Right lobe of liver (tissue), 4 donors: ENCODE measurements around the gene DYSF.

Source experiments
- POLR2A ChIP-seq: fragments of 450-650 bp; IDR thresholded peaks from one replicate; pipeline ENCODE4 v1.6.1; 2017; ENCODE audit warnings: antibody characterized with exemption, mild to moderate bottlenecking
- TF ChIP-seq, protein P1 (sequence below), 4 donors: fragments of 200-600 bp in 3 of 4; fragments of 450-650 bp in 1 of 4; IDR thresholded peaks; one replicate each; pipeline versions ENCODE4 v1.5.1 to v1.8.0; 2016 to 2022; ENCODE audit warnings: antibody characterized with exemption in 4 of 4, mild to moderate bottlenecking in 2 of 4
- donor health status: DM: no; HTN: no; CAD: no.
- donor health status: DM: no; HTN: no; CAD: no.
- donor health status: DM: no; HTN: yes; CAD: no.

DNA sequence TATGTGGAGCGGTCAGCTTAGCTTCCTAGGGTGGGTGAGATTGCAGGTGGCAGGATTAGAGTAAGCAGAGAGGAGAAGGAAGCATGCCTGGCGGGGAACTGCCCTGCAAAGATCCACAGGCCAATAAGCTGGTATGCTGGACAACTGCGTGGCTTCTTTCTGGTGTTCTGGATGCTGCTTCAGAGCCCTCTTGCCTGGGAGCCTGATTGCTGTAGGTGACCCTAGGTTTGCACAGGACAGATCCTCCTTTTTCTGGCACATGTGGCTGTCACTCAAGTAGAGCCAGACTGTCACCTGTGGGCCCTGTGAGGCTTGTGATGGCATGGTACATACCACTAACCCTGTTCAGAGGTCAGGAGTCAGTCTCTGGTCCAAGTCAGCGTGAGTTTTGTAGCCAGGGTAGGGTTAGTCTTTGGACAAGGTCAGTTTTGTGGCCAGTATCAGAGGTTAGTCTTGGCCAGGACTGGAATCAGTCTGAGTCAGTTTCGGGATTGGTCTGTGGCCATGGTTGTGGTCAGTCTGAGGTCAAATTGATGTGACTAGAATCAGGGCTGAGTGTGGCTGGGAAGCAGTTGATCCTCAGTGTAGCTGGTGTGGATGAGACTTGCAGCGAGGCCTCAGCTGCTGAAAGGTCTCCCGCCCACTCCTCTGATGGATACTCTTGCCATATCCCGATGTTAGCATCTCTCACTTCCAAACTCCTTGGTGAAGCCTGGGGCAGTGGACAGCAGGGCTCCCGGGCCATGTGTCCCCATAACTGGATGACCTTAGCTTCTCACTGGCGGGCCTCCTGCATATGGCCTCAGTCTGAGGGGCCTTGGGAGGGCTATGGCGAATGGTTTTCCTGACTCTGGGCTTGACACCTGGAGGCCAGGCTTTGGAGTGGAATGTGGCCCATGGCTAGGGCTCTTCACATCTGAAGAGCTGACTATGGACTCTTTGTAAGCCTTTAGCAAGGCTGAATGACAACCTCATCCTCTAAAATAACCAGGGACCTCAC is 260.5 kb downstream of the DYSF start:
- no peak for TF ChIP-seq POLR2A
- TF ChIP-seq, protein P1, sequence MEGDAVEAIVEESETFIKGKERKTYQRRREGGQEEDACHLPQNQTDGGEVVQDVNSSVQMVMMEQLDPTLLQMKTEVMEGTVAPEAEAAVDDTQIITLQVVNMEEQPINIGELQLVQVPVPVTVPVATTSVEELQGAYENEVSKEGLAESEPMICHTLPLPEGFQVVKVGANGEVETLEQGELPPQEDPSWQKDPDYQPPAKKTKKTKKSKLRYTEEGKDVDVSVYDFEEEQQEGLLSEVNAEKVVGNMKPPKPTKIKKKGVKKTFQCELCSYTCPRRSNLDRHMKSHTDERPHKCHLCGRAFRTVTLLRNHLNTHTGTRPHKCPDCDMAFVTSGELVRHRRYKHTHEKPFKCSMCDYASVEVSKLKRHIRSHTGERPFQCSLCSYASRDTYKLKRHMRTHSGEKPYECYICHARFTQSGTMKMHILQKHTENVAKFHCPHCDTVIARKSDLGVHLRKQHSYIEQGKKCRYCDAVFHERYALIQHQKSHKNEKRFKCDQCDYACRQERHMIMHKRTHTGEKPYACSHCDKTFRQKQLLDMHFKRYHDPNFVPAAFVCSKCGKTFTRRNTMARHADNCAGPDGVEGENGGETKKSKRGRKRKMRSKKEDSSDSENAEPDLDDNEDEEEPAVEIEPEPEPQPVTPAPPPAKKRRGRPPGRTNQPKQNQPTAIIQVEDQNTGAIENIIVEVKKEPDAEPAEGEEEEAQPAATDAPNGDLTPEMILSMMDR (IDR thresholded peaks at IDR 0.05) = no peak
